ENCODE data around the gene DHRSX.
"Not testable (repeated sequence)": the region's sequence is repeated elsewhere in the genome, so short reads cannot be mapped to it uniquely, and the experiment has no call there.

The DHRSX gene

GRCh38 chrX:2536141-2536540 is 35.4 kb upstream of the DHRSX start:
- CTCF ChIA-PET = no interaction called here
- no peak for TF ChIP-seq CTCF (conservative IDR thresholded peaks at IDR 0.05; ENCODE audit: low read depth)
- POLR2A ChIA-PET (ENCODE audit: low non-redundant PET) = no interaction called here
- DNase-seq (ENCODE audit: low spot score) = no peak
- no peak overlapping the region for H3K27ac ChIP-seq

- DNase-seq (ENCODE audit: low spot score); POLR2A ChIA-PET (ENCODE audit: low non-redundant PET); H3K27ac ChIP-seq; CTCF ChIA-PET: not testable (repeated sequence)
Observed at GRCh38 chrX:2534261-2535021, 33.7 kb upstream of the DHRSX start.

GRCh38 chrX:2533424-2533823 is 32.6 kb upstream of the DHRSX start:
- ChIA-PET POLR2A (ENCODE audit: low non-redundant PET) (no interaction called here), CTCF (no interaction called here)
- no peak for DNase-seq (ENCODE audit: low spot score)
- no peak overlapping the region for H3K27ac ChIP-seq
- TF ChIP-seq CTCF (conservative IDR thresholded peaks at IDR 0.05; ENCODE audit: low read depth) = no peak

GRCh38 chrX:2526390-2526789 is 25.6 kb upstream of the DHRSX start:
- ChIA-PET POLR2A (ENCODE audit: low non-redundant PET) (no interaction called here), CTCF (no interaction called here)
- DNase-seq (ENCODE audit: low spot score) = no peak
- TF ChIP-seq CTCF (conservative IDR thresholded peaks at IDR 0.05; ENCODE audit: low read depth) = no peak
- no peak overlapping the region for H3K27ac ChIP-seq

GRCh38 chrX:2523911-2524310 is 23.1 kb upstream of the DHRSX start:
- ChIA-PET POLR2A (ENCODE audit: low non-redundant PET) (no interaction called here), CTCF (no interaction called here)
- no peak for DNase-seq (ENCODE audit: low spot score)
- H3K27ac ChIP-seq = no peak overlapping the region
- TF ChIP-seq CTCF (conservative IDR thresholded peaks at IDR 0.05; ENCODE audit: low read depth) = no peak

- no peak for DNase-seq (ENCODE audit: low spot score)
- CTCF ChIA-PET = no interaction called here
- no peak for TF ChIP-seq CTCF (conservative IDR thresholded peaks at IDR 0.05; ENCODE audit: low read depth)
- POLR2A ChIA-PET (ENCODE audit: low non-redundant PET) = no interaction called here
- H3K27ac ChIP-seq = no peak overlapping the region
Observed at GRCh38 chrX:2521927-2522386, 21.2 kb upstream of the DHRSX start.

- CTCF ChIA-PET = no interaction called here
Observed at GRCh38 chrX:2521092-2521926, 20.5 kb upstream of the DHRSX start.

More at GRCh38 chrX:2521092-2521926, 20.5 kb upstream of the DHRSX start:
- no peak for TF ChIP-seq CTCF (conservative IDR thresholded peaks at IDR 0.05; ENCODE audit: low read depth)
- no peak for DNase-seq (ENCODE audit: low spot score)
- no peak overlapping the region for H3K27ac ChIP-seq
- POLR2A ChIA-PET (ENCODE audit: low non-redundant PET) = no interaction called here

Data from RWPE1 (cell line).